GM12878 (cell line): Measurements from ENCODE around the gene TEDC1. TPM values are rescaled to one million over a fixed set of nuclear protein-coding genes. Genes with fewer than 3 reads are reported as not detected.
A peak's percentile ranks its signal among the peaks of the same experiment; 100 is the strongest.

ENCODE experiments used
- CBFB ChIP-seq: IDR thresholded peaks from 2 replicates; pipeline ENCODE4 v1.6.1; 2016; ENCODE audit warnings: antibody characterized with exemption, low read depth
- E4F1 ChIP-seq: fragments of 450-650 bp; IDR thresholded peaks from 2 replicates; pipeline ENCODE4 v1.6.1; 2018; ENCODE audit warnings: borderline replicate concordance, mild to moderate bottlenecking; ENCODE audit not compliant: partially characterized antibody
- HSF1 ChIP-seq: fragments of 150-350 bp; IDR thresholded peaks from 2 replicates; pipeline ENCODE4 v1.6.1; 2014; ENCODE audit warnings: mild to moderate bottlenecking, low read depth, low read length
- KAT2A ChIP-seq: conservative IDR thresholded peaks from 2 replicates; pipeline ENCODE4 v1.6.1; 2011; ENCODE audit warnings: low read depth, low read length; ENCODE audit not compliant: control insufficient read depth
- MYB ChIP-seq: fragments of 150-350 bp; IDR thresholded peaks from 2 replicates; pipeline ENCODE4 v1.6.1; 2014; ENCODE audit warnings: mild to moderate bottlenecking, low read depth, low read length, borderline replicate concordance
- NFIC ChIP-seq: IDR thresholded peaks from 2 replicates; pipeline ENCODE4 v1.6.1; 2012; ENCODE audit warnings: low read depth, mild to moderate bottlenecking, inconsistent platforms, low read length, moderate library complexity
- PAX8 ChIP-seq: fragments of 450-650 bp; IDR thresholded peaks from 2 replicates; pipeline ENCODE4 v1.6.1; 2017; ENCODE audit warnings: mild to moderate bottlenecking, moderate library complexity
- RAD51 ChIP-seq: fragments of 450-650 bp; IDR thresholded peaks from 2 replicates; pipeline ENCODE4 v1.6.1; 2016; ENCODE audit warnings: moderate library complexity, mild to moderate bottlenecking, inconsistent platforms
- RB1 ChIP-seq: fragments of 450-650 bp; formaldehyde crosslinking; IDR thresholded peaks from 2 replicates; pipeline ENCODE4 v1.6.1; 2017; ENCODE audit warnings: mild to moderate bottlenecking, borderline replicate concordance
- SIN3A ChIP-seq: IDR thresholded peaks from 2 replicates; pipeline ENCODE4 v1.6.1; 2012; ENCODE audit warnings: low read depth, low read length, improper control_type of control experiment
- SMAD5 ChIP-seq: IDR thresholded peaks from 2 replicates; pipeline ENCODE4 v1.6.1; 2016; ENCODE audit warnings: antibody characterized with exemption, low read depth
- SMC3 ChIP-seq: IDR thresholded peaks from 2 replicates; pipeline ENCODE4 v1.6.1; 2011; ENCODE audit warnings: low read length, improper control_type of control experiment, borderline replicate concordance
- SPI1 ChIP-seq: IDR thresholded peaks from 2 replicates; pipeline ENCODE4 v1.6.1; 2011; ENCODE audit warnings: low read depth, mild to moderate bottlenecking, low read length, moderate library complexity, borderline replicate concordance; ENCODE audit not compliant: insufficient read depth
- STAT3 ChIP-seq: IDR thresholded peaks from 2 replicates; pipeline ENCODE4 v1.6.1; 2011; ENCODE audit warnings: low read depth, low read length, improper control_type of control experiment
- YBX1 ChIP-seq: fragments of 450-650 bp; IDR thresholded peaks from 2 replicates; pipeline ENCODE4 v1.6.1; 2016; ENCODE audit warnings: antibody characterized with exemption
- YY1 ChIP-seq: IDR thresholded peaks from 2 replicates; pipeline ENCODE4 v1.6.1; 2011; ENCODE audit warnings: low read depth, mild to moderate bottlenecking, low read length
- ZBTB40 ChIP-seq: fragments of 450-650 bp; IDR thresholded peaks from 2 replicates; pipeline ENCODE4 v1.6.1; 2016; ENCODE audit warnings: mild to moderate bottlenecking, moderate library complexity, borderline replicate concordance
- ZNF207 ChIP-seq: fragments of 450-650 bp; IDR thresholded peaks from 2 replicates; pipeline ENCODE4 v1.6.1; 2014; ENCODE audit warnings: antibody characterized with exemption, mild to moderate bottlenecking, borderline replicate concordance
- ZNF622 ChIP-seq: fragments of 450-650 bp; IDR thresholded peaks from 2 replicates; pipeline ENCODE4 v1.6.1; 2017; ENCODE audit warnings: mild to moderate bottlenecking, inconsistent platforms
- polyA plus RNA-seq, 11 experiments: library from polyadenylated mRNA; depleted of rRNA in 4 of 11; unstranded in 6 of 11; stranded (reverse) in 5 of 11; fragments of >200 nt; fragmentation: Nextera tagmentation in 4 of 11; fragmentation: Illumina TruSeq in 1 of 11; extraction: Ambion mirVana in 4 of 11; extraction: Trizol in 1 of 11; gene quantifications; 1 replicate in 1 of 11; 2 replicates in 10 of 11; pipeline versions ENCODE4 v1.2.1 to v1.2.3, GENCODE V29; 2011 to 2016; ENCODE audit warnings: inconsistent platforms in 2 of 11, missing spikeins in 2 of 11, low read depth in 1 of 11
- total RNA-seq, 4 experiments: library from RNA; depleted of rRNA in 3 of 4; stranded (reverse); fragments of >200 nt in 3 of 4; fragmentation: Illumina TruSeq in 1 of 4; extraction: Trizol in 1 of 4; gene quantifications; 2 replicates each; pipeline versions ENCODE4 v1.2.1 to v1.2.3, GENCODE V29; 2013 to 2021
- TF ChIP-seq, protein P1 (sequence below): fragments of 450-650 bp; IDR thresholded peaks from 2 replicates; pipeline ENCODE4 v1.6.1; 2017; ENCODE audit warnings: borderline replicate concordance

The TEDC1 gene
- total and polyA plus RNA-seq, 10 of the 15 experiments (the other 5 are each of a cell fraction or from before 2014, with no cell fraction given) = 0.19 to 34.2 (median 14.5) TPM

DNA sequence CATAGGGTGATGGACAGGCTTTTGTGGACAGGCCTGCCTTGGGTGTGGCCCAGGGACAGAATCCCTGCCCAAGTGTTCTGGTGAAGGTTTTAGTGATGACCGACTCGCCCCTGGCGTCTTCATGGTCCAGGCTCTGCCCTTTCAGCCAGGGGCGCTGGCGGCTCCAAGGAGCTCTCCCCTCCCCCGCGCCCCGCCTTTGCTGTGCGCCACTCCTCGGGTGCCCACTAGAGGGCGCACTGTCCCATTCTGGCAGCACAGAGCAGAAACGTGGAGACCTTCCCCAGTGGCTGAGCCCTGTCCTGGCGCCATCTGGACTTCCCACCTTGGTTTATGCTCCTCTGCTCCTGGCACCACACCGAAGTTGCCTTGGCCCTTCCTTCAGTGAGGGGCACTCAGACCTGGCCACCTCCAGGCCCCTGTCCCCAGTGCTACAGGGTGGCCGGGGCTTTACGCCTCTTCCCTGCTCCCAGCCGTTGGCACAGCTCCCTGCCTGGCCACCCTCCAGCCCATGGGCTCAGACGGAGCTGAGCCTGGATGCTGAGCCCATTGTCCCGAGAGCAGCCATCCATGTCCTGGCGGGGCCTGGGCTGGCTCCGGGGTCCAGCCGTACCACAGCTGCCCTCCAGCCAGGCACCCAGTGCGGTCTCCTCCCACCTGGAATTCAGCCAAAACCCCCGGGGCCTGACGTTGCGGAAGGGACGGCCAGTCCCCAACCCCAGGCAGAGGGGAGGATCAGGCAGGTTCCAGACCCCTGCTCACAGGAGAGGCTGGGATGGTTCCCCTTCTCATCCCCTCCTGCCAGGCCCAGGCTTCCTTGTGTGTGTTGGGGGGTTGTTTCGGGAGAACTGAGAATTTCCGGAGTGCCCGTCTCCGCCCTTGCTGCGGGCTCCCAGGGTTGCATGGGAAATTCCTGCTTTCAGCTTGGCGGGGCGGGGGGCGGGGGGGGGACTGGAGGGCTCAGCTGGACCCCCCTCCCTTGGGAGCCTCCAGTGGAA lies 9.9 kb upstream of the TEDC1 start (continued):
- TF ChIP-seq RB1 (peak; percentile 79; the same call in 1 of the 2 replicates), NFIC (no peak), KAT2A (no peak), RAD51 (no peak), SIN3A (peak; percentile 23; the same call in 1 of the 2 replicates), CBFB (no peak), SPI1 (no peak), STAT3 (no peak), E4F1 (no peak), PAX8 (no peak), ZBTB40 (no peak; the same call in 1 of the 2 replicates), SMC3 (peak; percentile 76), MYB (no peak), ZNF622 (no peak), SMAD5 (no peak), YY1 (peak; percentile 87), HSF1 (peak; percentile 58; the same call in 1 of the 2 replicates), ZNF207 (0 out of 2 replicates have a peak, but pooled peaks have one; percentile 70), YBX1 (no peak)
- TF ChIP-seq, protein P1, sequence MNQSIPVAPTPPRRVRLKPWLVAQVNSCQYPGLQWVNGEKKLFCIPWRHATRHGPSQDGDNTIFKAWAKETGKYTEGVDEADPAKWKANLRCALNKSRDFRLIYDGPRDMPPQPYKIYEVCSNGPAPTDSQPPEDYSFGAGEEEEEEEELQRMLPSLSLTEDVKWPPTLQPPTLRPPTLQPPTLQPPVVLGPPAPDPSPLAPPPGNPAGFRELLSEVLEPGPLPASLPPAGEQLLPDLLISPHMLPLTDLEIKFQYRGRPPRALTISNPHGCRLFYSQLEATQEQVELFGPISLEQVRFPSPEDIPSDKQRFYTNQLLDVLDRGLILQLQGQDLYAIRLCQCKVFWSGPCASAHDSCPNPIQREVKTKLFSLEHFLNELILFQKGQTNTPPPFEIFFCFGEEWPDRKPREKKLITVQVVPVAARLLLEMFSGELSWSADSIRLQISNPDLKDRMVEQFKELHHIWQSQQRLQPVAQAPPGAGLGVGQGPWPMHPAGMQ = no peak
